ENCODE results near the gene G2E3.
"Not testable (repeated sequence)": the region's sequence is repeated elsewhere in the genome, so short reads cannot be mapped to it uniquely, and the experiment has no call there.

The G2E3 gene

GRCh38 chr14:30632730-30633129, 73.8 kb downstream of the G2E3 start:
- no peak overlapping the region for H3K4me3 ChIP-seq (replicated peaks; ENCODE audit: low read depth, low read length)
- DNase-seq (ENCODE audit: low read depth), result no peak
- no peak for TF ChIP-seq CTCF (IDR thresholded peaks at IDR 0.05; ENCODE audit: low read length, missing control alignments)

GRCh38 chr14:30638926-30639325, 80.0 kb downstream of the G2E3 start:
- TF ChIP-seq CTCF (IDR thresholded peaks at IDR 0.05; ENCODE audit: low read length, missing control alignments), result no peak
- no peak overlapping the region for H3K4me3 ChIP-seq (replicated peaks; ENCODE audit: low read depth, low read length)
- peak; percentile 34 for DNase-seq (ENCODE audit: low read depth)

GRCh38 chr14:30641207-30641606, 82.2 kb downstream of the G2E3 start:
- TF ChIP-seq CTCF (IDR thresholded peaks at IDR 0.05; ENCODE audit: low read length, missing control alignments), result no peak
- H3K4me3 ChIP-seq (replicated peaks; ENCODE audit: low read depth, low read length), result no peak overlapping the region
- no peak for DNase-seq (ENCODE audit: low read depth)

- DNase-seq (ENCODE audit: low read depth); H3K4me3 ChIP-seq (replicated peaks; ENCODE audit: low read depth, low read length): not testable (repeated sequence)
Observed at GRCh38 chr14:30644462-30644861, 85.5 kb downstream of the G2E3 start.

GRCh38 chr14:30645600-30645999, 86.6 kb downstream of the G2E3 start:
- no peak for TF ChIP-seq CTCF (IDR thresholded peaks at IDR 0.05; ENCODE audit: low read length, missing control alignments)
- no peak for DNase-seq (ENCODE audit: low read depth)
- H3K4me3 ChIP-seq (replicated peaks; ENCODE audit: low read depth, low read length), result no peak overlapping the region

- no peak for DNase-seq (ENCODE audit: low read depth)
- H3K4me3 ChIP-seq (replicated peaks; ENCODE audit: low read depth, low read length), result no peak overlapping the region
- TF ChIP-seq CTCF (IDR thresholded peaks at IDR 0.05; ENCODE audit: low read length, missing control alignments), result no peak
Observed at GRCh38 chr14:30648471-30648870, 89.5 kb downstream of the G2E3 start.

- no peak for DNase-seq (ENCODE audit: low read depth)
- no peak for TF ChIP-seq CTCF (IDR thresholded peaks at IDR 0.05; ENCODE audit: low read length, missing control alignments)
- H3K4me3 ChIP-seq (replicated peaks; ENCODE audit: low read depth, low read length), result no peak overlapping the region
Observed at GRCh38 chr14:30651937-30652336, 93.0 kb downstream of the G2E3 start.

GRCh38 chr14:30655124-30655523, 96.2 kb downstream of the G2E3 start:
- no peak overlapping the region for H3K4me3 ChIP-seq (replicated peaks; ENCODE audit: low read depth, low read length)
- no peak for TF ChIP-seq CTCF (IDR thresholded peaks at IDR 0.05; ENCODE audit: low read length, missing control alignments)
- DNase-seq (ENCODE audit: low read depth), result no peak

Data from fibroblast of pulmonary artery (primary cell).